H9 (cell line): ENCODE results near the gene IGDCC3. TPM values are rescaled to one million over a fixed set of nuclear protein-coding genes. Genes with fewer than 3 reads are reported as not detected.
A peak's percentile ranks its signal among the peaks of the same experiment; 100 is the strongest.

Experiments used
- DNase-seq: peaks from one replicate; pipeline ENCODE4 v3.0.0-alpha.2; 2017
- H2AFZ ChIP-seq: one replicate; pipeline ENCODE4 v1.6.1; 2013; ENCODE audit warnings: mild to moderate bottlenecking, low read length, control low read depth, moderate library complexity
- H2AK5ac ChIP-seq: 2 replicates; pipeline ENCODE4 v1.6.1; 2013; ENCODE audit warnings: low read length, control low read depth, mixed read lengths; ENCODE audit not compliant: insufficient read length
- H2BK120ac ChIP-seq: one replicate; pipeline ENCODE4 v1.6.1; 2013; ENCODE audit warnings: low read depth, mild to moderate bottlenecking, low read length, control low read depth, inconsistent platforms; ENCODE audit not compliant: poor library complexity, severe bottlenecking
- H2BK12ac ChIP-seq: 2 replicates; pipeline ENCODE4 v1.6.1; 2013; ENCODE audit warnings: low read length, control low read depth, mixed read lengths, low read depth; ENCODE audit not compliant: insufficient read length
- H2BK15ac ChIP-seq: 2 replicates; pipeline ENCODE4 v1.6.1; 2013; ENCODE audit warnings: low read depth, low read length, control low read depth
- H2BK20ac ChIP-seq: one replicate; pipeline ENCODE4 v1.6.1; 2013; ENCODE audit warnings: low read depth, mild to moderate bottlenecking, low read length, control low read depth, inconsistent platforms; ENCODE audit not compliant: poor library complexity, severe bottlenecking
- H2BK5ac ChIP-seq: 2 replicates; pipeline ENCODE4 v1.6.1; 2013; ENCODE audit warnings: low read length, control low read depth, mixed read lengths; ENCODE audit not compliant: insufficient read length
- H3K14ac ChIP-seq: 2 replicates; pipeline ENCODE4 v1.6.1; 2013; ENCODE audit warnings: low read length, control low read depth; ENCODE audit not compliant: insufficient read depth
- H3K18ac ChIP-seq: 2 replicates; pipeline ENCODE4 v1.6.1; 2013; ENCODE audit warnings: low read depth, mild to moderate bottlenecking, mixed read lengths, low read length, control low read depth; ENCODE audit not compliant: insufficient read length
- H3K23ac ChIP-seq: 2 replicates; pipeline ENCODE4 v1.6.1; 2013; ENCODE audit warnings: low read length, control low read depth, mixed read lengths, low read depth; ENCODE audit not compliant: insufficient read length
- H3K23me2 ChIP-seq: 2 replicates; pipeline ENCODE4 v1.6.1; 2013; ENCODE audit warnings: low read depth, mild to moderate bottlenecking, mixed read lengths, low read length, control low read depth; ENCODE audit not compliant: insufficient read length, poor library complexity, severe bottlenecking
- H3K27ac ChIP-seq: 2 replicates; pipeline ENCODE4 v1.5.1; 2013; ENCODE audit warnings: low read length, control low read depth, mixed read lengths, low read depth; ENCODE audit not compliant: insufficient read length
- H3K27me3 ChIP-seq: 2 replicates; pipeline ENCODE4 v1.6.1; 2013; ENCODE audit warnings: low read length, control low read depth, inconsistent platforms; ENCODE audit not compliant: insufficient read depth
- H3K4ac ChIP-seq: 2 replicates; pipeline ENCODE4 v1.6.1; 2013; ENCODE audit warnings: low read depth, mild to moderate bottlenecking, control low read depth, inconsistent platforms, low read length, moderate library complexity
- H3K4me1 ChIP-seq: 2 replicates; pipeline ENCODE4 v1.6.1; 2013; ENCODE audit warnings: low read length, control low read depth, inconsistent platforms; ENCODE audit not compliant: insufficient read depth
- H3K4me2 ChIP-seq: 2 replicates; pipeline ENCODE4 v1.6.1; 2013; ENCODE audit warnings: low read length, control low read depth, mixed read lengths; ENCODE audit not compliant: insufficient read length, insufficient read depth
- H3K56ac ChIP-seq: 2 replicates; pipeline ENCODE4 v1.6.1; 2013; ENCODE audit warnings: low read depth, mild to moderate bottlenecking, mixed read lengths, low read length, control low read depth; ENCODE audit not compliant: insufficient read length
- H3K79me1 ChIP-seq: 2 replicates; pipeline ENCODE4 v1.6.1; 2013; ENCODE audit warnings: low read depth, mild to moderate bottlenecking, moderate library complexity, low read length, control low read depth, inconsistent platforms; ENCODE audit not compliant: insufficient read depth, poor library complexity, severe bottlenecking
- H3K79me2 ChIP-seq: 2 replicates; pipeline ENCODE4 v1.6.1; 2013; ENCODE audit warnings: low read length, control low read depth, inconsistent platforms; ENCODE audit not compliant: insufficient read depth
- H3K9ac ChIP-seq: 2 replicates; pipeline ENCODE4 v1.6.1; 2013; ENCODE audit warnings: low read length, control low read depth, mixed read lengths; ENCODE audit not compliant: insufficient read length; ENCODE audit errors: extremely low read depth
- H3K9me3 ChIP-seq: one replicate; pipeline ENCODE4 v1.6.1; 2013; ENCODE audit warnings: low read depth, low read length, inconsistent platforms; ENCODE audit not compliant: control insufficient read depth
- H3T11ph ChIP-seq: one replicate; pipeline ENCODE4 v1.6.1; 2013; ENCODE audit warnings: mild to moderate bottlenecking, low read length, control low read depth, inconsistent platforms
- H4K20me1 ChIP-seq: one replicate; pipeline ENCODE4 v1.6.1; 2013; ENCODE audit not compliant: control insufficient read depth, insufficient read length, insufficient read depth
- H4K5ac ChIP-seq: 2 replicates; pipeline ENCODE4 v1.6.1; 2013; ENCODE audit warnings: low read depth, mild to moderate bottlenecking, mixed read lengths, low read length, control low read depth; ENCODE audit not compliant: insufficient read length
- H4K8ac ChIP-seq: replicated peaks from 2 replicates; pipeline ENCODE4 v1.6.1; 2013; ENCODE audit warnings: low read length, control low read depth, mixed read lengths, low read depth; ENCODE audit not compliant: insufficient read length
- H4K91ac ChIP-seq: 2 replicates; pipeline ENCODE4 v1.6.1; 2013; ENCODE audit warnings: low read depth, mild to moderate bottlenecking, moderate library complexity, mixed read lengths, low read length, control low read depth; ENCODE audit not compliant: insufficient read length
- H3K27ac Mint-ChIP-seq, 3 experiments: 2 replicates in 2 of 3; 3 replicates in 1 of 3; pipeline ENCODE4 v1.8.0; 2020 to 2021; ENCODE audit warnings: mixed read lengths in 3 of 3, mild to moderate bottlenecking in 1 of 3, moderate library complexity in 1 of 3
- H3K27me3 Mint-ChIP-seq: 2 replicates; pipeline ENCODE4 v1.8.0; 2021; ENCODE audit warnings: low read depth, mild to moderate bottlenecking, moderate library complexity, mixed read lengths
- H3K36me3 Mint-ChIP-seq, 3 experiments: 2 replicates in 2 of 3; 3 replicates in 1 of 3; pipeline ENCODE4 v1.8.0; 2020 to 2021; ENCODE audit warnings: low read depth in 3 of 3, mixed read lengths in 3 of 3; ENCODE audit not compliant: insufficient read depth in 1 of 3
- H3K4me1 Mint-ChIP-seq, 2 experiments: 2 replicates each; pipeline ENCODE4 v1.8.0; 2020; ENCODE audit warnings: mixed read lengths in 2 of 2
- H3K4me3 Mint-ChIP-seq, 2 experiments: 2 replicates in 1 of 2; 3 replicates in 1 of 2; pipeline ENCODE4 v1.8.0; 2020 to 2021; ENCODE audit warnings: mild to moderate bottlenecking in 2 of 2, mixed read lengths in 2 of 2, moderate library complexity in 1 of 2
- H3K9me3 Mint-ChIP-seq, 2 experiments: 2 replicates in 1 of 2; 3 replicates in 1 of 2; pipeline ENCODE4 v1.8.0; 2020; ENCODE audit warnings: mild to moderate bottlenecking in 2 of 2, mixed read lengths in 2 of 2, moderate library complexity in 1 of 2
- WGBS: extraction: QIAGEN DNeasy Blood & Tissue Kit; methylation state at CpG from one replicate; pipeline ENCODE4 v1.1.7; 2013; ENCODE audit warnings: missing lambda C conversion rate, low lambda C conversion rate, mixed read lengths; ENCODE audit not compliant: insufficient read length; ENCODE audit errors: extremely low coverage; 5-methylcytosine and 5-hydroxymethylcytosine counted together
- total RNA-seq: library from RNA; stranded (reverse); gene quantifications from 2 replicates; pipeline ENCODE4 v1.2.1, GENCODE V29; 2021
- TF ChIP-seq, protein P1 (sequence below): fragments of 200-600 bp; sonication (generic); conservative IDR thresholded peaks from 3 replicates; pipeline ENCODE4 v1.8.0; 2021; ENCODE audit warnings: antibody characterized with exemption, mild to moderate bottlenecking

IGDCC3 gene
- total RNA-seq, 1 experiment from 2014 or later: 18.9 TPM

DNA sequence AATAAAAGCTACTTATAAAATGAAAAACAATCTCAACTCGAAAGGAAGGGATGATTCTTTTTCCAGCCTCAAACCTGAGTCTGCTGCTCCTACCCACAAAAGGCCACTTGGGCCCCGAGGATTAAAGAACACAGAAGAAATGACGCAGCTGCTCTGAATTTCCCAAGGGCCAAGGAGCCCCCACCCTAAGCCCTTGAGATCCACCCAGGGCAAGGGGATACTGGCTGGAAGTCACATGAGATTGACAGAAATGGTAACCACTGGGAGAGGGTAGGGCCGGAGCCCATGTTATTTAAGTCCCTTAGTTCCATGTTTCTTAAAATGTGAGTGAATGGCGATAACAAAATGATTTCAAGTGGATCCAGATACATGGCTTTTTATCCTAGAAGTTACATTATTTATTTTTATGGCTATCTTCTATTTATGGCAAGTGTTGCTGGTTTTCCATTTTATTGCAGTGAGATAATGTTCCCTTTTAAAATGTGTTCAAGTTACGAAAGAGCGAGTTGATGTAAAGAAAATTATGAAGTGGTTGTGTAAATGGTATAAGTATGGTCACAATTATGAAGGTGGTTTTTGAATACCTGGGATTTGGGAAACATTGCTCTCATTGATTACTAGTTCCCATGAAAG lies 28.1 kb upstream of the IGDCC3 start:
- H3K79me2 ChIP-seq: no peaks in the 10 kb centered on the region; the same call in 1 of the 2 replicates
- H2AK5ac ChIP-seq: no peak overlapping the region
- no peaks in the 10 kb centered on the region for H3K23me2 ChIP-seq
- H3K4me1 ChIP-seq: peaks cover 9% of the 10 kb centered on the region; the same call in 1 of the 2 replicates
- H2BK5ac ChIP-seq: no peak overlapping the region
- H3K18ac ChIP-seq: no peak overlapping the region
- no peak overlapping the region for H3T11ph ChIP-seq
- TF ChIP-seq, protein P1, sequence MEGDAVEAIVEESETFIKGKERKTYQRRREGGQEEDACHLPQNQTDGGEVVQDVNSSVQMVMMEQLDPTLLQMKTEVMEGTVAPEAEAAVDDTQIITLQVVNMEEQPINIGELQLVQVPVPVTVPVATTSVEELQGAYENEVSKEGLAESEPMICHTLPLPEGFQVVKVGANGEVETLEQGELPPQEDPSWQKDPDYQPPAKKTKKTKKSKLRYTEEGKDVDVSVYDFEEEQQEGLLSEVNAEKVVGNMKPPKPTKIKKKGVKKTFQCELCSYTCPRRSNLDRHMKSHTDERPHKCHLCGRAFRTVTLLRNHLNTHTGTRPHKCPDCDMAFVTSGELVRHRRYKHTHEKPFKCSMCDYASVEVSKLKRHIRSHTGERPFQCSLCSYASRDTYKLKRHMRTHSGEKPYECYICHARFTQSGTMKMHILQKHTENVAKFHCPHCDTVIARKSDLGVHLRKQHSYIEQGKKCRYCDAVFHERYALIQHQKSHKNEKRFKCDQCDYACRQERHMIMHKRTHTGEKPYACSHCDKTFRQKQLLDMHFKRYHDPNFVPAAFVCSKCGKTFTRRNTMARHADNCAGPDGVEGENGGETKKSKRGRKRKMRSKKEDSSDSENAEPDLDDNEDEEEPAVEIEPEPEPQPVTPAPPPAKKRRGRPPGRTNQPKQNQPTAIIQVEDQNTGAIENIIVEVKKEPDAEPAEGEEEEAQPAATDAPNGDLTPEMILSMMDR: no peak
- H4K8ac ChIP-seq: no peak overlapping the region
- peak; percentile 30 for DNase-seq
- no peak overlapping the region for H4K5ac ChIP-seq
- peaks cover 3% of the 10 kb centered on the region for H3K27me3 Mint-ChIP-seq
- H3K4me2 ChIP-seq: no peak overlapping the region
- H3K14ac ChIP-seq: no peak overlapping the region
- H3K23ac ChIP-seq: no peak overlapping the region
- no peak overlapping the region for H4K91ac ChIP-seq
- no peak overlapping the region for H3K4me3 Mint-ChIP-seq
- no peaks in the 10 kb centered on the region for H3K79me1 ChIP-seq
- H3K56ac ChIP-seq: no peak overlapping the region
- H3K27me3 ChIP-seq: no peaks in the 10 kb centered on the region
- H3K27ac Mint-ChIP-seq: peak overlapping the region in 1 of 3 experiments; percentile 20; a peak in 1 of 7 replicates
- peaks cover 7 to 21% (median 8%) of the 10 kb centered on the region in 3 experiments; a peak in 6 of 7 replicates for H3K36me3 Mint-ChIP-seq
- H2BK15ac ChIP-seq: no peak overlapping the region
- 100% methylated on average over 2 of the region's 7 CpGs for WGBS
- H2BK120ac ChIP-seq: no peak overlapping the region
- H3K9me3 Mint-ChIP-seq: no peaks in the 10 kb centered on the region; a peak in 1 of 5 replicates
- H3K9me3 ChIP-seq: no peaks in the 10 kb centered on the region
- H3K9ac ChIP-seq: no peak overlapping the region
- no peak overlapping the region for H2BK12ac ChIP-seq
- H3K4ac ChIP-seq: no peak overlapping the region
- no peak overlapping the region for H2BK20ac ChIP-seq
- H2AFZ ChIP-seq: no peak overlapping the region
- peaks cover 41 to 49% of the 10 kb centered on the region in 2 experiments for H3K4me1 Mint-ChIP-seq
- H4K20me1 ChIP-seq: no peaks in the 10 kb centered on the region
- no peak overlapping the region for H3K27ac ChIP-seq
